Amniotic epithelial cell (primary cell): ENCODE results near the gene ST8SIA6.
"Not testable (repeated sequence)": the region's sequence is repeated elsewhere in the genome, so short reads cannot be mapped to it uniquely, and the experiment has no call there.

ENCODE experiments used
- DNase-seq: peaks from one replicate; pipeline ENCODE4 v3.0.0-alpha.2; 2010; ENCODE audit warnings: low read depth

ST8SIA6 gene

DNA sequence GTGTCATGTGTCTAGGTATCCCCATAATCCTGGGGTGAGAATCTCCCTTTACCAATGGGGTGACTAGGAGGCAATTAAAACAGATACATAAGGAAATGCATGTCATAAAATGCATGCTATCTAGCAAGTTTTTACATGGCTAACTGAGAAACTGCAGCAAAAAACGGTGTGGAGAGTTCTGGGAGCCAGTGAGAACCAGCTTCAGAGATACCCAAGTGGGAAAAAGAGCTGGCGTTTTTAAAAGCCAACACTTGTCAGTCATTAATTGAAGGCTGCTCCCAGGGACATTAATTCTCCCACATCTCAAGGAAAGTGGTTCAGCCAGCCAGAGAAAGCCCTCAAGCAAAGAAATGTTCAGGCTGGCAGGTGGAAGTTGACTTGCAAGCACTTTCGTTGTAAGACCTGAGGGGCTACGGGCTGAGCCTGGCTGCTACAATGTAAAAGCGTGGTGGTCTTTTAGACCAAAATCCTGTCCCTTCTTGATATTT lies 28.1 kb downstream of the ST8SIA6 start:
- no peak for DNase-seq

- DNase-seq = no peak
Observed at GRCh38 chr10:17425584-17426262, 28.7 kb downstream of the ST8SIA6 start.

GRCh38 chr10:17423632-17424186 lies 30.7 kb downstream of the ST8SIA6 start:
- DNase-seq = peak; percentile 85

- no peak for DNase-seq
Observed at GRCh38 chr10:17422931-17423330, 31.5 kb downstream of the ST8SIA6 start.

DNA sequence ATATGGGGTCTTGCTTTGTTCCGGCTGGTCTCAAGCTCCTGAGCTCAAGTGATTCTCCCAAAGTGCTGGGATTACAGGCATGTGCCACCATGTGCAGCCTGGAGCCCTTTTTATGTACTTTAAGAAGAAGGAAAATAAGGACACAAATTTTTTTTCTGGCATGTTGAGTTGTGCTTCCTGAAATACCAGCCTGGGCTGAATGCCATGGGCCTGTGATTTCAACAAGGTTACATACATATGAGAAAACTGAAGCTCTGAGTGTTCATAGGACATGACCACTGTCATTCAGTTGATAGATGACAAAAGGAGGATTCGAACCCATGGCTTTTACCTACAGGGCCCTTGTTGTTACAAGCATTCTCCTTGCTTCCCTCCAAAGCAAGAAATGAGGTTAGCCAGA lies 36.1 kb downstream of the ST8SIA6 start:
- no peak for DNase-seq

GRCh38 chr10:17416442-17417211 lies 37.8 kb downstream of the ST8SIA6 start:
- DNase-seq = no peak

GRCh38 chr10:17415046-17415658 lies 39.2 kb downstream of the ST8SIA6 start:
- no peak for DNase-seq

- DNase-seq = no peak
Observed at GRCh38 chr10:17414484-17414883, 39.9 kb downstream of the ST8SIA6 start.

DNA sequence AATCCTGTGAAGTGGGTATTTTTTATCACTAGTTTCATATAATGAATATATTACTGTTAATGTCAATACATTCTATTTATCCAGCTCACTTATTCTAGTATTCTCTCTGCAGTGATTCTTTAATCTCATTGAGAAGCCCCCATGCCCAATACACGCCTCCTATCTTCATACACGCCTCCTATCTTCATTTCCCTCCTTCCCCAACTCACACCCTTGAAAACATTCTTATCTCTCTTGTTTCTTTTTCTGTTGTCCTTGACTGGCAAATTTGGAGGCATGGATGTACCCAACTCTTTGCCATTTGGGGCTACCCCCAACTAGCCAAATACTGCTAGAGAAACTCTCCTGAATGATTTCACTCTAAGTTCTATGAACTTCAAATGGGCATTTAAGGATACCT lies 40.5 kb downstream of the ST8SIA6 start:
- DNase-seq = no peak

DNA sequence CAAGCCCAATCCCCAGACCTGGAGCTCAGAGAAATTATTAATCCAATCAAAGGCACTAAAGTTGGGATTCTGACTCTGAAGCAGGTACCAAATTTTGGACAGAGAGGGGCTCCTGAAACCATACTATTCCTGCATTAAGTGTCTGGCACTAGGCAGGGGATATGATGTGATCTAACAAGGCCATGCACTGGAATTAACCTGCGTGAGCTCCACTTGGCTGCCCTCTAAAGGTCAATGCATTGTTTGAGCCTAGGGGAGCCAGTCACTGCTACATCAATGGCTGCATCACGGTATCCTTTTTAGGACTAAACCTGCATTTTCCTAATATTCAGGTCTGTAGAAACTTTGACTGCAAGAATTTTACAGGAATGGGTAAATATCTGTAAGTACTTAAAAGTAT lies 42.1 kb downstream of the ST8SIA6 start:
- DNase-seq = no peak

- no peak for DNase-seq
Observed at GRCh38 chr10:17410907-17411306, 43.5 kb downstream of the ST8SIA6 start.

DNA sequence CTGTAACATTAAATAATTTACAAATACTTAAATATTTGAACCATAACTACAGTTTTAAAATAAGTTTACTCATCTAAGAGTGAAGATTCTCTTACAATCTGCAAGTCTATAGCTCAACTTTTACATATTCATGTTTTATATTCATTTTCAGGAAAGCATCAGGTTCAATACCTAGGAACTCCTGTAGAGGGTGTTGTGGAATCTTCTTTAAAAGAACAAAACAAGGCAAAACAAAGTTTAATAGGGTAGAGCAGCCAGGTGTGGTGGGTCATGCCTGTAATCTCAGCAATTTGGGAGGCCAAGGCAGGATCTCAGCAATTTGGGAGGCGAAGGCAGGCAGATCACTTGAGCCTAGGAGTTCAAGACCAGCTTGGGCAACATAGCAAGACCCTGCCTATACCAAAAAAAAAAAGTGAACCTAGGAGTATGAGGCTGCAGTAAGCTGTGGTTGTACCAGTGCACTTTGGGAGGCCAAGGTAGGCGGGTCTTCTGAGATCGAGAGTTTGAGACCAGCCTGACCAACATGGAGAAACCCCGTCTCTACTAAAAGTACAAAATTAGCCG lies 45.1 kb downstream of the ST8SIA6 start:
- DNase-seq = peak; percentile 7

DNA sequence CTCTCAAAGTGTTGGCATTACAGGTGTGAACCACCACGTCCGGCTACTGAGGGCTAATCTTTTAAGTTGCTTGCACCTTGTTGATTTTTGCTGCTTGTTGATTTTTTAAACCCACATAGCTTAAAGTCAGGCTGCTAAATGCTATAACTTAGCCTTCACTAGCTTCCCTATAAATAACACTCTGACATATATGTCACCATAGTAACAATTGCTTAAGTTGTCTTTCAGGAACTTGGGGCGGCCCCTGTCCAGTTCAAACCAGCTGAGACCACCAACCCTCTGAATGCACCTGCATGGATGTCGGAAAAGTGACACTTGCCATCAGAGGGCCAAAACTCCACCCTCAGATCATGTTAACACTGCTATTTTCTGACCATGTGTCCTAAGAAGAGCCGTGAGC lies 47.3 kb downstream of the ST8SIA6 start:
- DNase-seq = no peak

- DNase-seq = no peak
Observed at GRCh38 chr10:17406036-17406834, 48.2 kb downstream of the ST8SIA6 start.

DNA sequence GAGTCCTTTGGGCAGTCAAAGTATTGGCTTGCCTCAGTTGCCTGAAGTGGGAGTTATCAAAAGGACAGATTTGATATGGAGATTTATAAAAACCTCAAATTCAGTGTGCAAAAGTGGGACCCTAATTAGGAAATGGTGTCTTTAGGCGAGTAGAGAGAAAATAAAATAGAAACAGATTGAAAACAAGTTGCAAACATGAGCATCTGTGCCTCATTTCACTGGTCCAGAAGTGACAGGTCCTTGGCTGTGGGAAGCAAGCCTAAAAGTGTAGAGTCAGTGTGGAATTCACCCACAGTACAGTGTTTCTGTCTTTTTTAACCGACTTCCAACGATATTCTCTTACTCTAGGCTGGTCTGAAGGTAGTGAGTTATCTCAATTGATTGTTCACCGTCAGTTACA lies 51.2 kb downstream of the ST8SIA6 start:
- DNase-seq = no peak

DNA sequence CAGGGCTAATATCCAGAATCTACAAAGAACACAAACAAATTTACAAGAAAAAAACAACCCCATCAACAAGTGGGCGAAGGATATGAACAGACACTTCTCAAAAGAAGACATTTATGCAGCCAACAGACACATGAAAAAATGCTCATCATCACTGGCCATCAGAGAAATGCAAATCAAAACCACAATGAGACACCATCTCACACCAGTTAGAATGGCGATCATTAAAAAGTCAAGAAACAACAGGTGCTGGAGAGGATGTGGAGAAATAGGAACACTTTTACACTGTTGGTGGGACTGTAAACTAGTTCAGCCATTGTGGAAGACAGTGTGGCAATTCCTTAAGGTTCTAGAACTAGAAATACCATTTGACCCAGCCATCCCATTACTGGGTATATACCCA lies 52.4 kb downstream of the ST8SIA6 start:
- not testable (repeated sequence) for DNase-seq

- DNase-seq = no peak
Observed at GRCh38 chr10:17396004-17396403, 58.4 kb downstream of the ST8SIA6 start.

- DNase-seq = no peak
Observed at GRCh38 chr10:17394854-17395253, 59.5 kb downstream of the ST8SIA6 start.

- DNase-seq = no peak
Observed at GRCh38 chr10:17387861-17388503, 66.4 kb downstream of the ST8SIA6 start.

GRCh38 chr10:17386616-17387075 lies 67.7 kb downstream of the ST8SIA6 start:
- no peak for DNase-seq

- no peak for DNase-seq
Observed at GRCh38 chr10:17386021-17386420, 68.4 kb downstream of the ST8SIA6 start.
